ENCODE measurements around the gene CYP3A5. TPM values are rescaled to one million over a fixed set of nuclear protein-coding genes. Genes with fewer than 3 reads are reported as not detected.
"Not testable (repeated sequence)": the region's sequence is repeated elsewhere in the genome, so short reads cannot be mapped to it uniquely, and the experiment has no call there.

The CYP3A5 gene
- total RNA-seq, 1 donor from 2014 or later = not detected

GRCh38 chr7:99665312-99666012 is 14.3 kb downstream of the CYP3A5 start:
- ATAC-seq (ENCODE audit: low read depth) (no peak), DNase-seq (no peak)
- Mint-ChIP-seq H3K27ac (no peak overlapping the region), H3K4me3 (no peak overlapping the region), H3K36me3 (ENCODE audit: low read depth) (peaks cover 24% of the 10 kb centered on the region), H3K4me1 (no peaks in the 10 kb centered on the region), H3K27me3 (no peaks in the 10 kb centered on the region), H3K9me3 (no peaks in the 10 kb centered on the region)
- ChIA-PET CTCF (no interaction called here), POLR2A (no interaction called here)
- TF ChIP-seq CTCF (IDR thresholded peaks at IDR 0.05) = no peak
- intact Hi-C loops (cut with micrococcal nuclease) = no loop called here

- DNase-seq; H3K4me3 Mint-ChIP-seq; H3K4me1 Mint-ChIP-seq; POLR2A ChIA-PET; ATAC-seq (ENCODE audit: low read depth); H3K27me3 Mint-ChIP-seq; intact Hi-C loops (cut with micrococcal nuclease); CTCF ChIA-PET; H3K27ac Mint-ChIP-seq; H3K9me3 Mint-ChIP-seq: not testable (repeated sequence)
- peaks cover 13% of the 10 kb centered on the region for H3K36me3 Mint-ChIP-seq (ENCODE audit: low read depth)
These were observed 21.9 kb downstream of the CYP3A5 start for GRCh38 chr7:99657879-99658278.

- ATAC-seq (ENCODE audit: low read depth); H3K4me3 Mint-ChIP-seq; intact Hi-C loops (cut with micrococcal nuclease); DNase-seq; H3K9me3 Mint-ChIP-seq; POLR2A ChIA-PET; H3K27me3 Mint-ChIP-seq; H3K36me3 Mint-ChIP-seq (ENCODE audit: low read depth); H3K27ac Mint-ChIP-seq; H3K4me1 Mint-ChIP-seq; CTCF ChIA-PET: not testable (repeated sequence)
These were observed 25.2 kb downstream of the CYP3A5 start for GRCh38 chr7:99654626-99655025.

- ChIA-PET POLR2A (no interaction called here), CTCF (no interaction called here)
- TF ChIP-seq CTCF (IDR thresholded peaks at IDR 0.05) = no peak
- H3K4me3 Mint-ChIP-seq = no peak overlapping the region
- DNase-seq = no peak
- H3K27ac Mint-ChIP-seq = no peak overlapping the region
- intact Hi-C loops (cut with micrococcal nuclease) = no loop called here
- H3K9me3 Mint-ChIP-seq = no peaks in the 10 kb centered on the region
- ATAC-seq (ENCODE audit: low read depth) = no peak
- peaks cover 6% of the 10 kb centered on the region for H3K36me3 Mint-ChIP-seq (ENCODE audit: low read depth)
- H3K27me3 Mint-ChIP-seq = no peaks in the 10 kb centered on the region
- no peaks in the 10 kb centered on the region for H3K4me1 Mint-ChIP-seq
These were observed 26.0 kb downstream of the CYP3A5 start for GRCh38 chr7:99653754-99654153.

- H3K27ac Mint-ChIP-seq; POLR2A ChIA-PET; CTCF ChIA-PET; H3K9me3 Mint-ChIP-seq; H3K36me3 Mint-ChIP-seq (ENCODE audit: low read depth); H3K27me3 Mint-ChIP-seq; H3K4me3 Mint-ChIP-seq; ATAC-seq (ENCODE audit: low read depth); DNase-seq; H3K4me1 Mint-ChIP-seq; intact Hi-C loops (cut with micrococcal nuclease): not testable (repeated sequence)
These were observed 26.5 kb downstream of the CYP3A5 start for GRCh38 chr7:99653269-99653668.

GRCh38 chr7:99652671-99653070 is 27.1 kb downstream of the CYP3A5 start:
- H3K9me3 Mint-ChIP-seq = no peaks in the 10 kb centered on the region
- POLR2A ChIA-PET = no interaction called here
- H3K27me3 Mint-ChIP-seq = no peaks in the 10 kb centered on the region
- CTCF ChIA-PET = no interaction called here
- H3K4me3 Mint-ChIP-seq = no peak overlapping the region
- no peaks in the 10 kb centered on the region for H3K4me1 Mint-ChIP-seq
- peaks cover 8% of the 10 kb centered on the region for H3K36me3 Mint-ChIP-seq (ENCODE audit: low read depth)
- no peak for ATAC-seq (ENCODE audit: low read depth)
- no peak for TF ChIP-seq CTCF (IDR thresholded peaks at IDR 0.05)
- DNase-seq = no peak
- intact Hi-C loops (cut with micrococcal nuclease) = no loop called here
- H3K27ac Mint-ChIP-seq = no peak overlapping the region

GRCh38 chr7:99651290-99651689 is 28.5 kb downstream of the CYP3A5 start:
- Mint-ChIP-seq H3K4me3 (no peak overlapping the region), H3K27ac (no peak overlapping the region), H3K27me3 (no peaks in the 10 kb centered on the region), H3K4me1 (no peaks in the 10 kb centered on the region), H3K36me3 (ENCODE audit: low read depth) (peaks cover 9% of the 10 kb centered on the region), H3K9me3 (no peaks in the 10 kb centered on the region)
- ChIA-PET POLR2A (no interaction called here), CTCF (no interaction called here)
- ATAC-seq (ENCODE audit: low read depth) = no peak
- no peak for DNase-seq
- TF ChIP-seq CTCF (IDR thresholded peaks at IDR 0.05) = no peak
- intact Hi-C loops (cut with micrococcal nuclease) = no loop called here
